Retina (tissue), 1 donor: ENCODE data around the gene IGSF3.

Source experiments
- DNase-seq: peaks from one replicate; pipeline ENCODE4 v3.0.0-alpha.2; 2016

IGSF3 gene

DNA sequence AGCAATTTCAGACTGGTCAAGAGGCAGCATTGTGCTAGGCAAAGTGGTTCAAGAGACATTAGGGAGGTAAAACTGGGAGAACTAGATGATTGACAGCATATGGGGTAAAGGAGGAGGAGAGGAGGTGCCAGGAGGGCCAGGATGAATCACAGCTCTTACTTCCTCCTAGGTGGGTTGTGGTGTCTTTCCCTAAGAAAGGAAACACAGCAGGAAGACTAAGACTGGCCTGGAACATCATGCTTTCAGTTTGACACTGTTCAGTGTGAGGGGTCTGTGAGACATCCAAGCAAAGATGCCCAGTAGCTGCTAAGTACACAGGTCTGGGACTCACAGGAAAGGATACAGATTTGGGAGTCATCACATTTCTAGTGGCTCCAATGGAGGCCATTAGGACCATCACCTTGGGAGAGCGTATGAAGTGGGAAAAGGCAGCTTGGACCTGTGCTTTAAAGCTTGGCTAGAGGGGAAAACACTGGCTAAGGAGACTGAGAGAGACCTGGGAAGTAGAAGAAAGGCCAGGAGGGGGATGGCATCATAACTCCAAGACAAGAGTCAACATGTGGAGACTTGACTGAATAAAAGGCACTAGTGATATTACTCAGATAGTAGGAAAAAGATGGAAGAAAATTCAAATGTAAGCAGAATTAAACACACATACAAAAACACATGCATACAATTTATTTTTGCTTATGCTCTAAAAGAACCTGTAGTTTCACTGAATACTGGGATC lies 114.0 kb downstream of the IGSF3 start:
- DNase-seq, result no peak

DNA sequence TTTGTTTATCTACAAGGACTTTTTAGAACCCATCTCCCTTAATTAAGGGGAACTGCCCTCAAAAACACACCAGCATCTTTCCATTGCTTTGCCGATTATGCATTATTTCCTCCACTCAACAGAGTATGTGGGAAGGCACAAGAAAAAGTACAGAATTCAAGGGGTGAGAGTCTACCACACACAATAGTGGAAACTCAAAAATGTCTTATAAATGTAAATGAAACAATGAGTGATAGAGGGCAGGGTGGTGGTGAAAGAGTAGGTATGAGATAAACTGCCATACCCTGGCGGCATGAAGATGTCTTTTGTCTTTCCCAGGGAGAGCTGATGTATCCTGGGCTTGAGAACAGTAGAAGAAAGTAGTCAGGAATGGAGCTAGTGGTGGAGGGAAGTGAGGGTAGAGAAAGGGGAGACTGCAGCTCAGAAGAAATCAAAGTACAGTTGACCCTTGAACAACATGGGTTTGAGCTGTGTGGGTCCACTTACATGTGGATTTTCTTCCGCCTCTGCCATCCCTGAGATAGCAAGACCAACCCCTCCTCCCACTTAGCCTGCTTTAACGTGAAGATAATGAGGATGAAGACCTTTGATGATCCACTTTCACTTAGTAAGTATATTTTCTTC lies 121.1 kb downstream of the IGSF3 start:
- DNase-seq, result no peak

DNA sequence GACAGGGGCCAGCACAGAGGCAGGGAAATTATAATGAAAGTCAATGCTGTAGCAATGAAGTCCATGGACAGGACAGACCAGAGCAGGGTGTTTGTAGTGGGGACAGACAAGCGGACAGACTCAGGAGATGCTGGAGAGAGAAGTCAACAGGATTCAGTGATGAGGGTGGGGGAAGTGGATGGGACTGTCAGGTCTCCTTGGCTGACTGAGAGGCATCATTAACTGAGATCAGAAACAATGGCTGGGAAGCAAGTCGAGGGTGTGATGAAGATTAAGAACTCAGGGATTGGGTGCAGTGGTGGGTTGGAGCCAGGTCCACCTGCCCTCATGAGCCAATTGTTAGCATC lies 122.2 kb downstream of the IGSF3 start:
- no peak for DNase-seq

DNA sequence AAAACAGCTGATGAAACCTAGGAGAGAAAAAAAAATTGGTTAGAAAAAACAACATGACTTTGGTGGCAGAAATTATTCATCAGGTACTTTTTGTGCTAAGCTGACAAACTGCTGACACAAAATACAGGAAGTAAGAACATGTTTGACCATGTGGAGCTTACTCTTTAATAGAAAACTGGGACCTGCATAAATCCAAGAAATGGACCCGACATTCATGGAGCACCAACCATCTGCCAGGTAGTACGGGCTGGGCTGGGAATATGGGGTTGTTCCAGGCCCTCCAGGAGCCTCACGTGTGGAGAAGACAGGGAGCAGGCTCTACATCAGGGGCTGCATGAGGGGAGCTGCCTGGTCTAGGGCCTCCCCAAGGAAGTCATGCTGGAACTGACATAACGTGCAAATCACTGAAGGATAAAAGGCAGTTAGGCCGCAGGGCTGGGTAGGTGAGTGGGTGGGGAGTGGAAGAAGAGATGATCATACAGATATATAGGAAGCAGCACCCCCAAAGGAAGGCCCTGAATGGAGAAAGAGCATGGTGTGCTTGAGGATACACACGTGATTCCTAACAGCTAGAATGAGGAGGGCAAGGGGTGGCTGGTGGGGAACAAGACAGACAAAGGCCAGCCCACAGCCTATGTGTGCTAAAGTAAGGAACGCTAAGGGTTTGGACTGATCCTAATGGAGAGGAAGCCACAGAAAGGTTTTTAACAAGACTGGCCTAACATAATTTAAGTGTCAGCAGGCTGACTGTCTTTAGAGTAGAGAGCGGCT lies 122.8 kb downstream of the IGSF3 start:
- DNase-seq, result no peak

DNA sequence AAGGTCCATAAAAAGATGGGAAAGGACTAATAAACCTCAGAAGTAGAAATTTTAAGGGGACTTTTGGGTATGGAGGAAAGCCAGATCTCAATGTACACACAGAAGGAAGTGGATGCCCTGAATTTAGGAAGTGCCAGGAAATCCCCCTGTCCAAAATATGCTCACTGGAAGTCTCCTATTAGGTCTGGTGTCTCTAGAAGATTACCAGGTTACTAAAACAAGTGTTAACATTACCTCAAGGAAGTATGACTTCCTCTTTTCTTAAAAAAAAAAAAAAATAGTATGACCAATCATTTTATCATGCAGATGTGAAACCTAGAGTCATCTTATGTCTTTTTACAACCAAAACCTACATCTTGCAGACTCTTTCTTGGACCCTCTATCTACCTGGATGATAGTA lies 127.4 kb downstream of the IGSF3 start:
- no peak for DNase-seq

DNA sequence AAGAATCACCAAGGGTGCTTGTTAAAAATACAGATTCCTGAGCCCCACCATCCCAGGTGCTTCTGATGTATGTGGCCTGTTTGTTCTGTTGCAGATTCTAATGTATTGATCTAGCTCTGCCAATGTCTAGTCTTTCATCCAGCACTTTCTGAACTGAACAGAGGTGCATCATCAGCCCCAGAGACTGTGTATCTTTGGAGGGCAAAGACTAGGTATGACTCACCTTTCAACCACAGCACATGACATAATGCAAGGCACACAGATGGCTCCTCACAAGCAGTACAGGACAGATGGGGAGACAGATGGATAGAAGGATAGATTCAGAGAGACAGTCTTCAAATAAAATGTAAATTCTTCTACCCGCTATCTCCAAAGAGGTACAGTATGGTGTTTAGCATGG lies 129.0 kb downstream of the IGSF3 start:
- no peak for DNase-seq

DNA sequence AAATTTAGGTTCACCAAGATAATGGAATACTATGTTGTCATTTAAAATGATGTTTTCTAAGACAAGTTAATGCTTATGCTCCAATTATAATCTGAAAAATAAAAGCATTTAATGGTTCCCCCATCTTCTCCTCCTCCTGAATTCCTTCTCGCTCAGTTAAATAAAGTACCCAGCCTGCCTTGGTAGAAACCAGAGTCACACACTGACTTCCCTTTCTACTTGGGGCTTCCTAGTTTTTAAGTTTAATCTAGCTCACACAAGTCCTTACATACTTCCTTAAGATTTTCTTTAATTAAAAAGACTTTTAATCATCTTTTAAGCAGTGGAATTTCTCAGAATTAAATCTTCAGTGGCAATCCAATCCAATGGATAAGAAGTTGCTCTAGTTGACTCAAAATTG lies 129.6 kb downstream of the IGSF3 start:
- no peak for DNase-seq

DNA sequence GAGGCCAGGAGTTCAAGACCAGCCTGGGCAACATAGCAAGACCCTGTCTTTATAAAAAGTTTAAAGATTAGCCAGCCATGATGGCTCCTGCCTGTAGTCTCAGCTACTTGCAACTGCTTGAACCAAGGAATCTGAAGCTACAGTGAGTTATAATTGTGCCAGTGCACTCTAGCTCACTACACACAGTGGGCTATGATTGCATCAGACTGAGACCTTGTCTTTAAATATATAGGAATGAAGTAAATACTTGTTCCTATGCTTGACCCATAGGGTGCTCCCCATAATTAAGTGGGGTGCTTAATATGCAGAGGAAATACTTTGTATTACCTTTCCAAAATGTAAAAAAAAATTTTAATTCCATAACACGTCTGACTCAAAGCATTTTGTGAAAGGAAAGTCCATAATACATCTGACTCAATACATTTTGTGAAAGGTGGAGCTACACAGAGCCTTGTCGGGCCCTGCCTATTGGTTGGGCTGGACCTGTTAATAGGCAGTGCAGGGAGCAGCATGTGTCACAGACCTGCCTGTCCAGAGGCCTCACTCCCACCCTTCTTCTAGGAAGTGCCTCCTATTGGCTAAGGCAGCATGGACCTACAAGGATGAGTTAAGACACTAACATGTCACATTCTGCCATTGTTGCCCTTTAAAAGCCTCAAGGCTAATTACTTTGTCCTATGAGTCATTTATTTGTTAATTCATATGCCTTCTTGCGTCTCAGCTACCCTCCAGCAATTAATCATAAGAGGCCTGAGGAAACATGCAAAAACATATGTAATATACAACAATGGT lies 130.3 kb downstream of the IGSF3 start:
- DNase-seq, result no peak

DNA sequence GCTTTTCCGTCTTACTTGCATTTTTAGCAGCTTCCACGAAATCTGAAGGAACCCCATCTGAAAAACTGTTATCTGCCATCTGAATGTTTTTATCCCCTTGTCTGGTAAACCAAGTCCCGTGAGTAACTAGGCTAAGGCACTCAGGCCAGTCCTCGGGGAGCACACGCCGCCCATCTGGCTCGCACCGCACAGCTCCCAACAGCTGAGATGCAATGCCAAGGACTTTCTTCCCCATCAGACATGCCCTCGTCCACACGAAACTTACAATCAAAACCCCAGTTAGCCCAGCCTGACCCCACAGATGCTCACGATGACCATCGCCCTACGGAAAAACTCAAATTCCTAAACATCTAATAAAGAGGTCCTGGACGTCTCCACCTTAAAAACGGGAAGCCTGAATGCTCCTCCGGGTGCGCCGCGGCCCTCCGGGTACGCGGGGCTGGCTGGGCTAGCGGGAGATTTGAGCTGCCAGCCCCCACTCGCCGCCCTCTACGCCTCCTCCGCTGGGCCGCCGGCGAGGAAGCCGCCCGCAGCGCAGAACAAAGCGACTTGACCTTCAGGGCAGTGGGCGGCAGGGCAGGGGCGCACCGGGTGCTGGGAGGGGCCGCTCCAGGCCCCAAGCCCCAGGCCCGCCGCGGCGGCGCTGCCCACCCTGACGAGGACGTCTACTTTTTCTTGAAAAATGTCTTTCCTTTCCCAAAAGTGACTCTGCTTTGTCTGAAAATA lies 133.4 kb downstream of the IGSF3 start:
- DNase-seq, result peak; percentile 69

DNA sequence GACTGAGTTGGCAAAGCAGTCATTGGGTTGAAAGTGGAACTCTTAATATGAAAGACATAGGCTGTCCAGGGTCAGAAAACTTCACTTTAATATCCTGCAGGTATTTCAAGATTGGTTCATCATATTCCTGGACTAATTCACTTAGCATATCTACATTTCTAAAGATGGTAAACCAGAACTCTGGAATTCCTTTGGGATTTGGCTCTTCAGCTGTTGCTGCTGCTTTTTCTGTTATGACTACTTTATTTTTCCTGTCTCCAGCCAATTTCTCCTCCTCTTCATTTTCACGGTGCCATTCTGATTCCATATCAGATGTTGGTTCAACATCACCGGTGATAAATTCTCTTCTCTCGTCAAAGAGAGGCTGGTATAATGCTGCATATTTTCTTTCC lies 134.1 kb downstream of the IGSF3 start:
- no peak for DNase-seq

DNA sequence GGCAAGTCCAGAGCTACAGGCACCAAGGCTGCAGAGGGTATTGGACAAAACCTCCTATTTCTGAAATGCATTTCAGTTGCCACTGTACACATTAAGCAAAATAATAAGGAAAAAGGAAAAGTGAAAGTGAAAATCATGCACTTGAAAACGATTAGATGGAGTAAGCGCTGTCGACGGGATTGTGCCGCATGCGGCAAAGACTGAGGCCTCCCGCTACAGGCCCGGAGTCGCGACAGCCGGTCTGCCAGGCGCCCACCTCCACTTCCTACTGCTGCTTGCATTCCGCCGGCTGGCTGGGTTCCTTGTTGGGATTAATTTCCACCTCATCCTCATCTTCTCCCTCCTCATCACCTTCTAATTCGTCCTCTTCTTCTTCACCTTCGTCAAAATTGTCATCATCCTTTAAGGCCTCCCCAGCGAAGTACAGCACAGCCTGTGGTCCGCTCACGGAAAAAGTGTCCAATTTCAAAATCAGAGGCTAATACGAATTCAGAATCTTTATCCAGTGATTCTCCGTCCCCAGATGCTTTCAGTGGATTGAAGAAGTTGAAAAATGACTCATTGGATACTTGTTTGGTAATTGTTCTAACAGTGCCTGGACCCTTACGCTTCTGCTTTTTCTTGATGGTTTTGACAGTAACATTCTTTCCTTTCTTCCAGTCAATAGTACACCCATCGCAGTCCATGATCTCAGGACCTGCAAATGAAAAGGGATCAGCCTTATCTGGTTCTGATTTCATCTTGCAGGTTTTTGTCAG lies 134.7 kb downstream of the IGSF3 start:
- no peak for DNase-seq

DNA sequence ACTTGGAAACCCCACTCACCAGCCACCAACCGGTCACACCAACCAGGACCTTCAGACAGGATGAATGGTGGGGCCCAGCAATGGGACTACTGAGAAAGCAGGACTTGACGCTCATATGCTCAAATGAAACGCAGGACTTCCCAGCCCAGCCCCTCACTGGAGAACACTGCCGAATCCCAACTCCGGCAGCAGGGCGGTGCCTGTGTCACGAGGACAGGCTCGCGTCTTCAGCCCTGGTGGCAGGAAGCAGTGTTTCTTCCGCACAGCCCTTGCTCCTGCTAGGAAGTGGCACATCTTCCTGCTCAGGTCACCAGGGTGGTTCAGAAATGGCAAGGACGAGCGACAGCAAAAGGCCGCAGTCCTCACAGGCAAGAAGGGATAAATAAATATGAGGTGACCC lies 135.6 kb downstream of the IGSF3 start:
- no peak for DNase-seq

DNA sequence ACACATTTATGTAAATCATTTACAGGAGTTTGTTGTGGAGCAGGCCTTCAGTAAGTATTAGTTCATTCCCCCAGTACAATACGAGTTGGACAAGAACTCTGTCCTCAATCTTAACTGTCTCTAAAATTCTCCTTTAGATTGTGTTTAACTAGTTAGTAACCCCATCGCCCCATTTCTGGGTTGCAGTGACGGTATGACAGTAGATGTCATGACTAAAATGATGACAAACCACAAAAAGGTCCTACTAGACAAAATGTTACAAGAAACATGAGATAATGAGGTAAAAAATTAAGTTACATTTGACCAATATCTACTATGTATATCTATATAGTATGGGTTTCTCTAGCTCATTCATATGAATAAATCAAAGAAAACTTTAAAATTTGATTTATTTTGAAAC lies 137.9 kb downstream of the IGSF3 start:
- no peak for DNase-seq

DNA sequence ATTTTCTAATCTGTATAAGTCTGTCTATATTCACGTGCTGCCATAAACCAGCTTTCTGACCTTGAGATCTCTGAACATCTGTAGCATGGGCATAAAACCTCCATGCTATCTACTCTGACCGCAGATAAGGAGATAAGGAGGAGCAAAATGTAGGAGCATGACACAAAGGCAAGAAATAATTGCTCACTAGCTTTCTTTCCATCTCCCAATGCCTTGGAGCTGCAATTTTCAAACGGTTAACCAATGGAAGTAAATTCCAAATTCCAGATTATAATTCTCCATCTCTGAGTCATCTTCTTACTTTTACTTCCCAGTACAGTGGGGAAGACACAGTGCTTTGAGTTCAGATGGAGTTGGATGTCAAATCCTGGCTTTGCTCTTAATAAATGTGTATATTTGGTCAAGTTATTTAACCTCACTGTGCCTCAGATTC lies 138.3 kb downstream of the IGSF3 start:
- DNase-seq, result no peak

DNA sequence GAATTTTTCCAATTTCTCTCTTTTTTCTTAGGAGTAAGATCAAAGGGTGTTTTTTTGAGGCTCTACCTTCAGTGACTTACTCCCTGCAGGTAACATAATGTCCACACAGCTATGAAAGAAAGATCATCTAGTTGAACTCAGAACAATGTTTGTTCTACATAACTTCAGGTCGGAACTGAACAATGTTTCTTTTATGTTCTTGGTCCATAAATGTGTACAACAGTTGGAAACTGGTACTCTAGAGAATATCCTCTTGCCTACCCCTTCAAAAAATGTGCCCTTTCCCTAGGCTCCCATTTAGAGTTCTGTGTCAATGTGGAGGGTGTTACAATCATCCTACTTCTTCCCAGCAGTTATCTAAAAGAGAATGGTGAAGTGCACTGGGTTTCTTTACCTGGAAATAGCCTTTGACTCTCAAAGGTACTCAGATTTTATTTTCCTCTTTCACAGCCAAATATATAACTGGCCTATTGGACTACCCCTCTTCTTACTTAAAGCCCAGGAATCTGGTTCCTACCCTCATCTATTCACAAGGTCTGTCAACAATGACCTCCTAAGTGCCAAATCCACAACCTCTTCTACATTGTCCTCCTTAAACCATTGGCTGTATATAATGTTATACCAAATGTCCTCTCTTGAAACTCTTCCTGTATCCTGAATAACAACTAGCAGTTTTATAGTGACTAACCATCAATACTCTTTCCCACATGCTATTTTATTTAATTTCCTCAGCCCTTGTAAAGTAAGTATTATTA lies 139.0 kb downstream of the IGSF3 start:
- DNase-seq, result no peak

DNA sequence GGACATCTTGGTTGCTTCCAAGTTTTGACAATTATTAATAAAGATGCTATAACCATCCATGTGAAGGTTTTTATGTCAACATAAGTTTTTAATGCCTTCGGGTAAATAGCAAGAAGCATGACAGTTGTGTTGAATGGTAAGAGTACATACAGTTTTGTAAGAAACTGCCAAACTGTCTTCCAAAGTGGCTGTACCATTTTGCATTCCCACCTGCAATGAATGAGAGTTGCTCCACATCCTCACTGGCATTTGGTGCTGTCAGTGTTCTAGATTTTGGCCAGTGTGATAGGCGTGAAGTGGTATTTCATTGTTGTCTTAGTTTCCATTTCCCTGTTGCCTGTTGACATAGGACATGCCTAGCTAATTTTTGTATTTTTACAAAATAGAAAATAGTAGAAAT lies 142.1 kb downstream of the IGSF3 start:
- DNase-seq, result no peak
